WTC11 (cell line): ENCODE measurements around the gene TEP1. TPM values are rescaled to one million over a fixed set of nuclear protein-coding genes. Genes with fewer than 3 reads are reported as not detected.

ENCODE experiments used
- CREB1 ChIP-seq: sonication (generic); formaldehyde crosslinking; IDR thresholded peaks from 2 replicates; pipeline ENCODE4 v1.8.0; 2023; ENCODE audit warnings: mild to moderate bottlenecking, missing genetic modification reagents
- E2F4 ChIP-seq: sonication (generic); formaldehyde crosslinking; IDR thresholded peaks from 2 replicates; pipeline ENCODE4 v1.8.1; 2022; ENCODE audit warnings: low read depth, mild to moderate bottlenecking, moderate library complexity, missing genetic modification reagents, borderline replicate concordance
- E2F5 ChIP-seq: sonication (generic); formaldehyde crosslinking; IDR thresholded peaks from 2 replicates; pipeline ENCODE4 v1.8.1; 2022; ENCODE audit warnings: mild to moderate bottlenecking, moderate library complexity, missing genetic modification reagents
- EMX1 ChIP-seq: fragments of 250-450 bp; sonication (Bioruptor Pico); IDR thresholded peaks from 2 replicates; pipeline ENCODE4 v1.8.0; 2021; ENCODE audit warnings: mild to moderate bottlenecking
- ERG ChIP-seq: fragments of 250-450 bp; sonication (Bioruptor Pico); IDR thresholded peaks from 2 replicates; pipeline ENCODE4 v1.8.0; 2021; ENCODE audit warnings: mild to moderate bottlenecking
- FOXJ3 ChIP-seq: sonication (generic); formaldehyde crosslinking; IDR thresholded peaks from 2 replicates; pipeline ENCODE4 v1.9.0; 2021; ENCODE audit warnings: missing genetic modification reagents, mild to moderate bottlenecking, borderline replicate concordance
- KAT7 ChIP-seq: sonication (generic); formaldehyde crosslinking; IDR thresholded peaks from 2 replicates; pipeline ENCODE4 v1.8.1; 2023; ENCODE audit warnings: missing genetic modification reagents, mild to moderate bottlenecking, borderline replicate concordance
- MAX ChIP-seq: sonication (generic); formaldehyde crosslinking; IDR thresholded peaks from 2 replicates; pipeline ENCODE4 v1.8.0; 2022; ENCODE audit warnings: mild to moderate bottlenecking, missing genetic modification reagents
- NFYB ChIP-seq: sonication (generic); formaldehyde crosslinking; conservative IDR thresholded peaks from 2 replicates; pipeline ENCODE4 v1.8.0; 2022; ENCODE audit warnings: low read depth, missing genetic modification reagents
- NR1H2 ChIP-seq: sonication (generic); formaldehyde crosslinking; IDR thresholded peaks from 2 replicates; pipeline ENCODE4 v1.9.0; 2021; ENCODE audit warnings: mild to moderate bottlenecking, moderate library complexity, missing genetic modification reagents
- NR3C1 ChIP-seq: sonication (generic); formaldehyde crosslinking; conservative IDR thresholded peaks from 2 replicates; pipeline ENCODE4 v1.8.1; 2023; ENCODE audit warnings: low read depth, mild to moderate bottlenecking, missing genetic modification reagents
- PRDM15 ChIP-seq: sonication (generic); formaldehyde crosslinking; IDR thresholded peaks from 2 replicates; pipeline ENCODE4 v1.8.0; 2022; ENCODE audit warnings: missing genetic modification reagents
- RELA ChIP-seq: sonication (generic); formaldehyde crosslinking; IDR thresholded peaks from 2 replicates; pipeline ENCODE4 v1.8.1; 2022; ENCODE audit warnings: missing genetic modification reagents, mild to moderate bottlenecking, borderline replicate concordance
- SMAD3 ChIP-seq: sonication (generic); formaldehyde crosslinking; IDR thresholded peaks from 2 replicates; pipeline ENCODE4 v1.8.0; 2022; ENCODE audit warnings: missing genetic modification reagents, mild to moderate bottlenecking, borderline replicate concordance
- TEAD1 ChIP-seq: sonication (generic); formaldehyde crosslinking; IDR thresholded peaks from 2 replicates; pipeline ENCODE4 v1.8.0; 2022; ENCODE audit warnings: mild to moderate bottlenecking, missing genetic modification reagents
- TP53 ChIP-seq: sonication (generic); formaldehyde crosslinking; IDR thresholded peaks from 2 replicates; pipeline ENCODE4 v1.8.1; 2023; ENCODE audit warnings: mild to moderate bottlenecking, missing genetic modification reagents
- ZNF121 ChIP-seq: sonication (generic); formaldehyde crosslinking; IDR thresholded peaks from 2 replicates; pipeline ENCODE4 v1.8.0; 2023; ENCODE audit warnings: missing genetic modification reagents
- ZNF138 ChIP-seq: sonication (generic); formaldehyde crosslinking; conservative IDR thresholded peaks from 2 replicates; pipeline ENCODE4 v1.8.1; 2022; ENCODE audit warnings: mild to moderate bottlenecking, moderate library complexity, missing genetic modification reagents
- ZNF219 ChIP-seq: sonication (generic); formaldehyde crosslinking; IDR thresholded peaks from 2 replicates; pipeline ENCODE4 v1.8.0; 2023; ENCODE audit warnings: missing genetic modification reagents, mild to moderate bottlenecking, borderline replicate concordance
- ZNF425 ChIP-seq: fragments of 250-450 bp; sonication (Bioruptor Pico); conservative IDR thresholded peaks from 2 replicates; pipeline ENCODE4 v1.9.0; 2021; ENCODE audit warnings: mild to moderate bottlenecking
- ZNF532 ChIP-seq: fragments of 250-450 bp; sonication (Bioruptor Pico); IDR thresholded peaks from 2 replicates; pipeline ENCODE4 v1.9.0; 2021; ENCODE audit warnings: mild to moderate bottlenecking, borderline replicate concordance
- ZSCAN18 ChIP-seq: fragments of 250-450 bp; sonication (Bioruptor Pico); IDR thresholded peaks from 2 replicates; pipeline ENCODE4 v2.1.2; 2022; ENCODE audit warnings: mild to moderate bottlenecking, moderate library complexity
- total RNA-seq: library from RNA; stranded (reverse); gene quantifications from 3 replicates; pipeline ENCODE4 v1.2.3, GENCODE V29; 2021

The TEP1 gene
- total RNA-seq, 1 experiment from 2014 or later = 16.0 TPM

- no peak for TF ChIP-seq E2F4 (CRISPR knock-in tag)
- TF ChIP-seq TEAD1 = peak; percentile 88
- no peak for TF ChIP-seq NR1H2
- TF ChIP-seq ZSCAN18 (CRISPR knock-in tag) = no peak
- TF ChIP-seq E2F5 (CRISPR knock-in tag) = no peak; the same call in 1 of the 2 replicates
- TF ChIP-seq EMX1 = no peak
- TF ChIP-seq TP53 = peak; percentile 67; the same call in 1 of the 2 replicates
- no peak for TF ChIP-seq NR3C1 (CRISPR knock-in tag)
- TF ChIP-seq PRDM15 (CRISPR knock-in tag) = no peak
- TF ChIP-seq ZNF219 (CRISPR knock-in tag) = no peak
- 0 out of 2 replicates have a peak, but pooled peaks have one; percentile 41 for TF ChIP-seq SMAD3 (CRISPR knock-in tag)
- no peak for TF ChIP-seq FOXJ3
- no peak; the same call in 1 of the 2 replicates for TF ChIP-seq ZNF121 (CRISPR knock-in tag)
- no peak for TF ChIP-seq ZNF425
- TF ChIP-seq NFYB (CRISPR knock-in tag) = peak; percentile 80
- no peak for TF ChIP-seq ZNF138 (CRISPR knock-in tag)
- TF ChIP-seq ZNF532 (CRISPR knock-in tag) = no peak
- TF ChIP-seq KAT7 (CRISPR knock-in tag) = 0 out of 2 replicates have a peak, but pooled peaks have one; percentile 35
- TF ChIP-seq CREB1 = no peak
- no peak for TF ChIP-seq ERG (CRISPR knock-in tag)
- peak; percentile 98 for TF ChIP-seq MAX
- TF ChIP-seq RELA (CRISPR knock-in tag) = no peak
These were observed 48.2 kb upstream of the TEP1 start, which contains the start of gene PIP4P1 (continued) for GRCh38 chr14:20461225-20462141.
